Subcutaneous abdominal adipose tissue (tissue), 5 donors: ENCODE results near the gene FCGR3A.
"Not testable (repeated sequence)": the region's sequence is repeated elsewhere in the genome, so short reads cannot be mapped to it uniquely, and the experiment has no call there.

Source experiments
- H3K27ac ChIP-seq: one replicate; pipeline ENCODE4 v1.7.0; 2013; ENCODE audit warnings: low read depth, mild to moderate bottlenecking, inconsistent platforms, low read length, moderate library complexity
- H3K27me3 ChIP-seq, 5 donors: one replicate each; pipeline ENCODE4 v1.7.0; 2013; ENCODE audit warnings: low read length in 5 of 5, inconsistent platforms in 1 of 5; ENCODE audit not compliant: control insufficient read depth in 5 of 5, insufficient read depth in 4 of 5
- H3K36me3 ChIP-seq, 5 donors: one replicate each; pipeline ENCODE4 v1.7.0; 2013; ENCODE audit warnings: low read length in 5 of 5; ENCODE audit not compliant: control insufficient read depth in 5 of 5, insufficient read depth in 5 of 5
- H3K4me1 ChIP-seq, 5 donors: one replicate each; pipeline ENCODE4 v1.7.0; 2013; ENCODE audit warnings: low read length in 5 of 5, mild to moderate bottlenecking in 3 of 5, moderate library complexity in 1 of 5; ENCODE audit not compliant: control insufficient read depth in 5 of 5, insufficient read depth in 5 of 5
- H3K4me3 ChIP-seq, 5 donors: one replicate each; pipeline ENCODE4 v1.7.0; 2013; ENCODE audit warnings: low read length in 5 of 5, low read depth in 1 of 5
- H3K9ac ChIP-seq, 5 donors: one replicate each; pipeline ENCODE4 v1.7.0; 2013; ENCODE audit warnings: low read length in 5 of 5, mild to moderate bottlenecking in 4 of 5, moderate library complexity in 3 of 5
- H3K9me3 ChIP-seq, 5 donors: one replicate each; pipeline ENCODE4 v1.7.0; 2013; ENCODE audit warnings: low read length in 5 of 5; ENCODE audit not compliant: control insufficient read depth in 5 of 5
- donor health status: healthy.
- donor health status: healthy.
- donor health status: healthy.
- donor health status: healthy.
- donor health status: healthy.

Gene FCGR3A

GRCh38 chr1:161556990-161557389 lies 7.4 kb upstream of the FCGR3A start:
- not testable (repeated sequence) for H3K36me3 ChIP-seq, H3K9ac ChIP-seq, H3K27ac ChIP-seq, H3K4me1 ChIP-seq, H3K27me3 ChIP-seq, H3K4me3 ChIP-seq, H3K9me3 ChIP-seq

GRCh38 chr1:161556143-161556542 lies 6.5 kb upstream of the FCGR3A start:
- H3K9me3 ChIP-seq, H3K36me3 ChIP-seq, H3K4me3 ChIP-seq, H3K27ac ChIP-seq, H3K27me3 ChIP-seq, H3K9ac ChIP-seq, H3K4me1 ChIP-seq: not testable (repeated sequence)

GRCh38 chr1:161554815-161555417 lies 5.3 kb upstream of the FCGR3A start:
- not testable (repeated sequence) for H3K27ac ChIP-seq, H3K4me3 ChIP-seq, H3K4me1 ChIP-seq, H3K27me3 ChIP-seq, H3K9ac ChIP-seq, H3K36me3 ChIP-seq, H3K9me3 ChIP-seq

- H3K36me3 ChIP-seq, H3K4me1 ChIP-seq, H3K4me3 ChIP-seq, H3K27ac ChIP-seq, H3K9me3 ChIP-seq, H3K9ac ChIP-seq, H3K27me3 ChIP-seq: not testable (repeated sequence)
Measured at GRCh38 chr1:161554340-161554739, 4.7 kb upstream of the FCGR3A start.

- not testable (repeated sequence) for H3K9ac ChIP-seq, H3K9me3 ChIP-seq, H3K4me1 ChIP-seq, H3K27me3 ChIP-seq, H3K27ac ChIP-seq, H3K4me3 ChIP-seq, H3K36me3 ChIP-seq
Measured at GRCh38 chr1:161553631-161554030, 4.0 kb upstream of the FCGR3A start.

DNA sequence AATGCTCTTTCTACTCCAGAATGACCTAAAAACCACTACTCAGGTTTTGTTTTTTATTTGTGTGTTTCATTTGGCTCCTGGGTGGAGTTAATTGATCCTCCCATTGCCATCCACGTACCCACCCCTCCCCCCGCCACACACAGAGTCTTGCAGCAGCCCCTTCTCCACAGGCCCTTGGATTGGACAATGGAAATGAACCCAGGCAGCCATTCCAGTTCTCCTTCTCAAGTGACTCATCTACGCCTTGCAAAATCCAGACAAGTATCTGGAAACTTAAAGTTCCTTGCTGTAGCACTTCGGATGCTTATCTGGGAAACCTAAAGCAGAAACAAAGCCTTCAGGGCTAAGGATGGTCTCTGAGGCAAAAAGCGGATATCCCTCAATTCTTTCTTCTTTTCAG lies 1.3 kb upstream of the FCGR3A start:
- not testable (repeated sequence) for H3K4me3 ChIP-seq, H3K27me3 ChIP-seq, H3K27ac ChIP-seq, H3K36me3 ChIP-seq, H3K4me1 ChIP-seq, H3K9me3 ChIP-seq, H3K9ac ChIP-seq

- H3K9ac ChIP-seq, H3K36me3 ChIP-seq, H3K27ac ChIP-seq, H3K4me1 ChIP-seq, H3K9me3 ChIP-seq, H3K27me3 ChIP-seq, H3K4me3 ChIP-seq: not testable (repeated sequence)
Measured at GRCh38 chr1:161548749-161549406, 740 bp downstream of the FCGR3A start.

DNA sequence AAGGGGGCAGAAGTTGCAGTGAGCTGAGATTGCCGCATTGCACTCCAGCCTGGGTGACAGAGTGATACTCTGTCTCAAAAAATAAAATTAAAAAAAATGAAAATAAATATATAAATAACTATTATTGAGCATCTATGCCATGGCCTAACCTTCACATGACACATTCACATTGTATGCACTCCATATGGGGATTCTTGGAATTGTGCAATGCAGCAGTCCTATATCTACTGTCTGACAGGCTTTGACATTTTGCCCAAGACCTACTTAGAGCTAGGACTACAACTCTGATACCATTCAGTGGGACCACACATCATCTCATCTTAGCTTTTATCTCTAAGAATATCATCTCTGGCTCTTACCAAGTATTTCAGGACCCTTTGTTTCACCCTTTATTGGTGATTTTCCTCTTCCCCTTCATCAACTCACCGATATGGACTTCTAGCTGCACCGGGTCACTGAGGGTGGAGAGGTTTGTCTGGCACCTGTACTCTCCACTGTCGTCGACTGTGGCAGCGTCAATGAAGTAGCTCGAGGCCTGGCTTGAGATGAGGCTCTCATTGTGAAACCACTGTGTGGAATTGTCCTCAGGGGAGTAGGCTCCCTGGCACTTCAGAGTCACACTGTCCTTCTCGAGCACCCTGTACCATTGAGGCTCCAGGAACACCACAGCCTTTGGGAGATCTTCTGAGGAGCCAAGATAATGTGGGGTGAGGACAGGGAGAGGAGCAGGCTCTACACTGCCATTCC lies 1.4 kb downstream of the FCGR3A start:
- not testable (repeated sequence) for H3K4me3 ChIP-seq, H3K9me3 ChIP-seq, H3K36me3 ChIP-seq, H3K4me1 ChIP-seq, H3K9ac ChIP-seq, H3K27me3 ChIP-seq, H3K27ac ChIP-seq

- H3K27me3 ChIP-seq, H3K36me3 ChIP-seq, H3K27ac ChIP-seq, H3K4me1 ChIP-seq, H3K4me3 ChIP-seq, H3K9ac ChIP-seq, H3K9me3 ChIP-seq: not testable (repeated sequence)
Measured at GRCh38 chr1:161545005-161545731, 4.5 kb downstream of the FCGR3A start.

DNA sequence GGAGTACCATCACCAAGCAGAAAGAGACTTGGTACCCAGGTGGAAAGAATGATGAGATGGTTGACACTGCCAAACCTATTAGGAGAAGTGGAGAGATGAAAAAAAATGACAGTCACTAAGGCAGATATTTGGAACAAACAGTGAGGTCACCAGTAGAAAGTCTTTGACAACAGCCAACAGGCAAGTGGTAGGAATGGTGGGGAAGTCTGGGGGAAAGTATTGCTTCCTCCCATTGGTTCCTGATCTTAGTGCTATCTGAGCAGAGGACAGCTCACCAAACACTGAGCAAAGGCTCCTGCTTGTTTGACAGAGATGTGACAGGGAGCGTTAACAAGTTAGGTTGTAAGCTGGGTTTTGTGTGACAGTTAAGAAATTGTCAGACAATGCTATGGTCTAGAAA lies 6.5 kb downstream of the FCGR3A start:
- H3K4me3 ChIP-seq, H3K9ac ChIP-seq, H3K36me3 ChIP-seq, H3K27me3 ChIP-seq, H3K27ac ChIP-seq, H3K9me3 ChIP-seq: not testable (repeated sequence)
- H3K4me1 ChIP-seq: peaks cover 0 to 12% (median 5%) of the 10 kb centered on the region in 5 donors
